H9 (cell line): ENCODE measurements around the gene NDUFS6. TPM values are rescaled to one million over a fixed set of nuclear protein-coding genes. Genes with fewer than 3 reads are reported as not detected.

ENCODE experiments used
- DNase-seq: peaks from one replicate; pipeline ENCODE4 v3.0.0-alpha.2; 2017
- H2AFZ ChIP-seq: one replicate; pipeline ENCODE4 v1.6.1; 2013; ENCODE audit warnings: mild to moderate bottlenecking, low read length, control low read depth, moderate library complexity
- H2AK5ac ChIP-seq: 2 replicates; pipeline ENCODE4 v1.6.1; 2013; ENCODE audit warnings: low read length, control low read depth, mixed read lengths; ENCODE audit not compliant: insufficient read length
- H2BK120ac ChIP-seq: one replicate; pipeline ENCODE4 v1.6.1; 2013; ENCODE audit warnings: low read depth, mild to moderate bottlenecking, low read length, control low read depth, inconsistent platforms; ENCODE audit not compliant: poor library complexity, severe bottlenecking
- H2BK12ac ChIP-seq: 2 replicates; pipeline ENCODE4 v1.6.1; 2013; ENCODE audit warnings: low read length, control low read depth, mixed read lengths, low read depth; ENCODE audit not compliant: insufficient read length
- H2BK15ac ChIP-seq: 2 replicates; pipeline ENCODE4 v1.6.1; 2013; ENCODE audit warnings: low read depth, low read length, control low read depth
- H2BK20ac ChIP-seq: one replicate; pipeline ENCODE4 v1.6.1; 2013; ENCODE audit warnings: low read depth, mild to moderate bottlenecking, low read length, control low read depth, inconsistent platforms; ENCODE audit not compliant: poor library complexity, severe bottlenecking
- H2BK5ac ChIP-seq: 2 replicates; pipeline ENCODE4 v1.6.1; 2013; ENCODE audit warnings: low read length, control low read depth, mixed read lengths; ENCODE audit not compliant: insufficient read length
- H3K14ac ChIP-seq: 2 replicates; pipeline ENCODE4 v1.6.1; 2013; ENCODE audit warnings: low read length, control low read depth; ENCODE audit not compliant: insufficient read depth
- H3K18ac ChIP-seq: 2 replicates; pipeline ENCODE4 v1.6.1; 2013; ENCODE audit warnings: low read depth, mild to moderate bottlenecking, mixed read lengths, low read length, control low read depth; ENCODE audit not compliant: insufficient read length
- H3K23ac ChIP-seq: 2 replicates; pipeline ENCODE4 v1.6.1; 2013; ENCODE audit warnings: low read length, control low read depth, mixed read lengths, low read depth; ENCODE audit not compliant: insufficient read length
- H3K23me2 ChIP-seq: 2 replicates; pipeline ENCODE4 v1.6.1; 2013; ENCODE audit warnings: low read depth, mild to moderate bottlenecking, mixed read lengths, low read length, control low read depth; ENCODE audit not compliant: insufficient read length, poor library complexity, severe bottlenecking
- H3K27ac ChIP-seq: 2 replicates; pipeline ENCODE4 v1.5.1; 2013; ENCODE audit warnings: low read length, control low read depth, mixed read lengths, low read depth; ENCODE audit not compliant: insufficient read length
- H3K27me3 ChIP-seq: 2 replicates; pipeline ENCODE4 v1.6.1; 2013; ENCODE audit warnings: low read length, control low read depth, inconsistent platforms; ENCODE audit not compliant: insufficient read depth
- H3K4ac ChIP-seq: 2 replicates; pipeline ENCODE4 v1.6.1; 2013; ENCODE audit warnings: low read depth, mild to moderate bottlenecking, control low read depth, inconsistent platforms, low read length, moderate library complexity
- H3K4me1 ChIP-seq: 2 replicates; pipeline ENCODE4 v1.6.1; 2013; ENCODE audit warnings: low read length, control low read depth, inconsistent platforms; ENCODE audit not compliant: insufficient read depth
- H3K4me2 ChIP-seq: 2 replicates; pipeline ENCODE4 v1.6.1; 2013; ENCODE audit warnings: low read length, control low read depth, mixed read lengths; ENCODE audit not compliant: insufficient read length, insufficient read depth
- H3K56ac ChIP-seq: 2 replicates; pipeline ENCODE4 v1.6.1; 2013; ENCODE audit warnings: low read depth, mild to moderate bottlenecking, mixed read lengths, low read length, control low read depth; ENCODE audit not compliant: insufficient read length
- H3K79me1 ChIP-seq: 2 replicates; pipeline ENCODE4 v1.6.1; 2013; ENCODE audit warnings: low read depth, mild to moderate bottlenecking, moderate library complexity, low read length, control low read depth, inconsistent platforms; ENCODE audit not compliant: insufficient read depth, poor library complexity, severe bottlenecking
- H3K79me2 ChIP-seq: 2 replicates; pipeline ENCODE4 v1.6.1; 2013; ENCODE audit warnings: low read length, control low read depth, inconsistent platforms; ENCODE audit not compliant: insufficient read depth
- H3K9ac ChIP-seq: 2 replicates; pipeline ENCODE4 v1.6.1; 2013; ENCODE audit warnings: low read length, control low read depth, mixed read lengths; ENCODE audit not compliant: insufficient read length; ENCODE audit errors: extremely low read depth
- H3K9me3 ChIP-seq: one replicate; pipeline ENCODE4 v1.6.1; 2013; ENCODE audit warnings: low read depth, low read length, inconsistent platforms; ENCODE audit not compliant: control insufficient read depth
- H3T11ph ChIP-seq: one replicate; pipeline ENCODE4 v1.6.1; 2013; ENCODE audit warnings: mild to moderate bottlenecking, low read length, control low read depth, inconsistent platforms
- H4K20me1 ChIP-seq: one replicate; pipeline ENCODE4 v1.6.1; 2013; ENCODE audit not compliant: control insufficient read depth, insufficient read length, insufficient read depth
- H4K5ac ChIP-seq: 2 replicates; pipeline ENCODE4 v1.6.1; 2013; ENCODE audit warnings: low read depth, mild to moderate bottlenecking, mixed read lengths, low read length, control low read depth; ENCODE audit not compliant: insufficient read length
- H4K8ac ChIP-seq: replicated peaks from 2 replicates; pipeline ENCODE4 v1.6.1; 2013; ENCODE audit warnings: low read length, control low read depth, mixed read lengths, low read depth; ENCODE audit not compliant: insufficient read length
- H4K91ac ChIP-seq: 2 replicates; pipeline ENCODE4 v1.6.1; 2013; ENCODE audit warnings: low read depth, mild to moderate bottlenecking, moderate library complexity, mixed read lengths, low read length, control low read depth; ENCODE audit not compliant: insufficient read length
- H3K27ac Mint-ChIP-seq, 3 experiments: 2 replicates in 2 of 3; 3 replicates in 1 of 3; pipeline ENCODE4 v1.8.0; 2020 to 2021; ENCODE audit warnings: mixed read lengths in 3 of 3, mild to moderate bottlenecking in 1 of 3, moderate library complexity in 1 of 3
- H3K27me3 Mint-ChIP-seq: 2 replicates; pipeline ENCODE4 v1.8.0; 2021; ENCODE audit warnings: low read depth, mild to moderate bottlenecking, moderate library complexity, mixed read lengths
- H3K36me3 Mint-ChIP-seq, 3 experiments: 2 replicates in 2 of 3; 3 replicates in 1 of 3; pipeline ENCODE4 v1.8.0; 2020 to 2021; ENCODE audit warnings: low read depth in 3 of 3, mixed read lengths in 3 of 3; ENCODE audit not compliant: insufficient read depth in 1 of 3
- H3K4me1 Mint-ChIP-seq, 2 experiments: 2 replicates each; pipeline ENCODE4 v1.8.0; 2020; ENCODE audit warnings: mixed read lengths in 2 of 2
- H3K4me3 Mint-ChIP-seq, 2 experiments: 2 replicates in 1 of 2; 3 replicates in 1 of 2; pipeline ENCODE4 v1.8.0; 2020 to 2021; ENCODE audit warnings: mild to moderate bottlenecking in 2 of 2, mixed read lengths in 2 of 2, moderate library complexity in 1 of 2
- H3K9me3 Mint-ChIP-seq, 2 experiments: 2 replicates in 1 of 2; 3 replicates in 1 of 2; pipeline ENCODE4 v1.8.0; 2020; ENCODE audit warnings: mild to moderate bottlenecking in 2 of 2, mixed read lengths in 2 of 2, moderate library complexity in 1 of 2
- WGBS: extraction: QIAGEN DNeasy Blood & Tissue Kit; methylation state at CpG from one replicate; pipeline ENCODE4 v1.1.7; 2013; ENCODE audit warnings: missing lambda C conversion rate, low lambda C conversion rate, mixed read lengths; ENCODE audit not compliant: insufficient read length; ENCODE audit errors: extremely low coverage; 5-methylcytosine and 5-hydroxymethylcytosine counted together
- total RNA-seq: library from RNA; stranded (reverse); gene quantifications from 2 replicates; pipeline ENCODE4 v1.2.1, GENCODE V29; 2021
- TF ChIP-seq, protein P1 (sequence below): fragments of 200-600 bp; sonication (generic); conservative IDR thresholded peaks from 3 replicates; pipeline ENCODE4 v1.8.0; 2021; ENCODE audit warnings: antibody characterized with exemption, mild to moderate bottlenecking

Gene NDUFS6
- total RNA-seq, 1 experiment from 2014 or later, result 62.5 TPM

DNA sequence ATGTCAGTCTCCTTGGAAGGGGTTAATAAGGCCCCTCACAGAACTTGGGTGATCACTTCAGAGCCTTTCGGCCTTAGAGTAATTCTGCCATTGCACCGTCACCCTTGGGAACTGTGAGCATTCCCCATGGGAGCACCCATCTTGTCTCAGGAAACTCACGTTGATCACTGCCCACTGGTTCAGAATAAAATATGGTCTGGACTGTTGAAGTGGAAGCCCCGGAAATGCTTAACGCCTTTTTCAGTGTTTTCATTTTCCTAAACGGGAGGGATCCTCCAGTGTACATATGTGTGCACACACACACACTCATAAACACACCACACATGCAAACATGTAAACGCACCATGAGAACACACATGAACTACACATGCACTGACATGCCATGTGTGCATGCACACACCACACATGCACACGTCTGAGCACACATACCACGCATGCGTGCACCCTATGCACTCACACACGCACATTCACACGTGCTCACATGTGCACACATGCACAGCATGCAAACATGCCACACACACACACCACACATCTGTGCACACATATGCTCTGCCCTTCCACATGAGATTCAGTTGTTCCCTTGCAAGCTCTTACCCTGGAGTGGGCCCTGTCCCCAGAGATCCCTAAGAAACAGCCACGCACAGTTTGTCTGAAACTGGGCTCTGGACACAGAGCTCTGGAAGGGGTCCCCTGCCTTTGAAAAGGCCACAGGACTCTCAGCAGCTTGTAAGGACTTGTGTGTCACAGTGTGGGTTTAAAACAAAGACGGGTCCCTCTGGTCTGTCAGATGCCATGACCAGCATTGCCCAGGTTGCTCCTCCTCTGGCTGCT is 18.6 kb upstream of the NDUFS6 start:
- Histone ChIP-seq H3K4ac (no peak overlapping the region), H2BK20ac (no peak overlapping the region), H3K9ac (no peak overlapping the region), H2BK120ac (no peak overlapping the region), H3K14ac (no peak overlapping the region), H3T11ph (no peak overlapping the region), H4K8ac (no peak overlapping the region), H4K20me1 (no peaks in the 10 kb centered on the region), H2BK12ac (no peak overlapping the region), H4K5ac (no peak overlapping the region), H3K4me2 (no peak overlapping the region), H3K23ac (no peak overlapping the region), H3K18ac (no peak overlapping the region), H4K91ac (no peak overlapping the region), H2AK5ac (no peak overlapping the region), H3K23me2 (peaks cover 2% of the 10 kb centered on the region), H3K79me2 (no peaks in the 10 kb centered on the region), H2BK5ac (no peak overlapping the region), H3K27ac (no peak overlapping the region), H3K27me3 (no peaks in the 10 kb centered on the region), H3K4me1 (no peaks in the 10 kb centered on the region), H2BK15ac (no peak overlapping the region), H3K9me3 (no peaks in the 10 kb centered on the region), H3K79me1 (no peaks in the 10 kb centered on the region), H3K56ac (no peak overlapping the region), H2AFZ (no peak overlapping the region)
- TF ChIP-seq, protein P1, sequence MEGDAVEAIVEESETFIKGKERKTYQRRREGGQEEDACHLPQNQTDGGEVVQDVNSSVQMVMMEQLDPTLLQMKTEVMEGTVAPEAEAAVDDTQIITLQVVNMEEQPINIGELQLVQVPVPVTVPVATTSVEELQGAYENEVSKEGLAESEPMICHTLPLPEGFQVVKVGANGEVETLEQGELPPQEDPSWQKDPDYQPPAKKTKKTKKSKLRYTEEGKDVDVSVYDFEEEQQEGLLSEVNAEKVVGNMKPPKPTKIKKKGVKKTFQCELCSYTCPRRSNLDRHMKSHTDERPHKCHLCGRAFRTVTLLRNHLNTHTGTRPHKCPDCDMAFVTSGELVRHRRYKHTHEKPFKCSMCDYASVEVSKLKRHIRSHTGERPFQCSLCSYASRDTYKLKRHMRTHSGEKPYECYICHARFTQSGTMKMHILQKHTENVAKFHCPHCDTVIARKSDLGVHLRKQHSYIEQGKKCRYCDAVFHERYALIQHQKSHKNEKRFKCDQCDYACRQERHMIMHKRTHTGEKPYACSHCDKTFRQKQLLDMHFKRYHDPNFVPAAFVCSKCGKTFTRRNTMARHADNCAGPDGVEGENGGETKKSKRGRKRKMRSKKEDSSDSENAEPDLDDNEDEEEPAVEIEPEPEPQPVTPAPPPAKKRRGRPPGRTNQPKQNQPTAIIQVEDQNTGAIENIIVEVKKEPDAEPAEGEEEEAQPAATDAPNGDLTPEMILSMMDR, result no peak
- H3K36me3 Mint-ChIP-seq, result no peaks in the 10 kb centered on the region
- no peaks in the 10 kb centered on the region; a peak in 1 of 5 replicates for H3K9me3 Mint-ChIP-seq
- H3K4me3 Mint-ChIP-seq, result no peak overlapping the region
- H3K27ac Mint-ChIP-seq, result peak overlapping the region in 1 of 3 experiments; percentile 59; a peak in 1 of 7 replicates
- no peaks in the 10 kb centered on the region; a peak in 1 of 4 replicates for H3K4me1 Mint-ChIP-seq
- DNase-seq, result no peak
- no peaks in the 10 kb centered on the region; the same call in 1 of the 2 replicates for H3K27me3 Mint-ChIP-seq
- no CpG with 5 or more reads among the region's 14 CpGs for WGBS
